Inflammatory macrophage (primary cell): ENCODE results near the gene CDT1.

Source experiments
- DNase-seq, 2 donors: peaks; one replicate each; pipeline ENCODE4 v3.0.0-alpha.2; 2020 to 2022
- total RNA-seq, 18 experiments: gene quantifications; one replicate each; lab custom pipeline; 2026; ENCODE audit warnings: mixed read lengths in 6 of 18, inconsistent platforms in 2 of 18; lab: John Stamatoyannopoulos, UW

CDT1 gene
- 0.81 to 14.2 (median 7.5) reads per million in 18 experiments for total RNA-seq

DNA sequence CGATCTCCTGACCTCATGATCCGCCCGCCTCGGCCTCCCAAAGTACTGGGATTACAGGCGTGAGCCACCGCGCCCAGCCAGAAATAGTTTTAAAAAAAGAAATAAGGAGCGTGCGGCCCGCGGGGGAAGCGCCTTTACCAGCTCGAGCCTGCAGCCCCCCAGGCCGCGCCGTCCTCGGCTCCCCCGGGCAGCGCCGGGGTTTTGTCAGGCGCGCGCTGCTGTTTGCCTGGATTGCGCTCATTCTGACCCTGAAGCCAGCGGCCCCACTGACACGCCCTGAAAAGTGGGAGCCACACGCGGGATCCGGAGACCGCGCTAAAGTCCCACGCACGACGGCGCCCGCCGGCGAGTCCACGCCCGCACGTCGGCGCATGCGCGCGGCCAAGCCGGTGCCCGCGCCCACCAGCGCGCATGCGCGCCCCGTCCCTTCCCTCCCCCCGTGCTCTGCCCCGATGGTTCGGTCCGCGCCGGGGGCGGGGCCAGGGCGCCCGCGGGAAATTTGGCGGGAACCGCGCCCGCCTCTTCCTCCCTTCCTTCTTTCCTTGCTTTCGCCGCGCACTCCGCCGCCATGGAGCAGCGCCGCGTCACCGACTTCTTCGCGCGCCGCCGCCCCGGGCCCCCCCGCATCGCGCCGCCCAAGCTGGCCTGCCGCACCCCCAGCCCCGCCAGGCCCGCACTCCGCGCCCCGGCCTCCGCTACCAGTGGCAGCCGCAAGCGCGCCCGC lies at the start of gene CDT1:
Gene CDT1 (plus strand): TSS at position 526 of the 724 bp plus-strand sequence. CDS start 43 bp downstream, at position 569.
- peak; percentile 83 to 91 for DNase-seq

GRCh38 chr16:88754109-88754911 lies 49.3 kb upstream of the CDT1 start:
- DNase-seq: no peak

DNA sequence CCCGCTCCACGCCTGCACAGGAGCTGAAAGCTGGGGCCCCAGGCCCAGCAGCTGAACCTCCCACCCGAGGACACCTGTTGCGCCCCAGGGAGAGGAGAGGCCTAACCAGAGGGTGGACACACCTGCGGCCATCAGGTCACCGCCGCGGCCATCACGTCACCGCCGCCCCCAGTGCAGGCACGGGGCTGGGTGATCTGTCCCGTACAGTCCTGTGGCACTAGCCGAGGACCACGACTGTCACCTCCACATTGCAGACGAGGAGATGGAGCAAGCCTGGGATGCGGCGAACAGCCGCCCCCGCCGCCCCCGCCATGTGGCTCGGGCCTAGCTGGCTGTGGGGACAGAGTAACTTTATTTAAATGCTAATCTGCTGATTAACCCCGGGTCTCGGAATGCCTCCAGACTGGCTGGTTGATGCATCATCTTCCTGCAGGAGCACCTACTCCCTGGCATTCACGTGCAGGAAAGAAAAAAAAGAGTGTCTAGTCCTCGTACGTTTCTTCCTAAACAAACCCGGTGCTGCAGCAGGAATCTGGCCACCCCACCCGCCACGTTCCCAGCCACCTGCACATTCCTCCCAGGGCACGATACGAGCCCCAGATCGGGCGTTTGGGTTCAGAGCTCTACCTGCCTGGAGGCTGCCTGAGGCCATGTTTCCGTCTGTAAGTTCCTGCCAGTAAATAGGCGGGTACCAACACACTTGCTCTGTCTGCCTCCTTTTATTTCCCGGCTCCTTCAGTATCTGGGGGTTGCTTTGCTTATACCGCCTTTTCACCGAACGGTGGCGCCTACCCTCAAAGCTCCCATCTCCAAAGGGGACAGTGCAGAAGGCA lies 48.5 kb upstream of the CDT1 start:
- DNase-seq: no peak

- DNase-seq: no peak
Observed at GRCh38 chr16:88755745-88756443, 47.7 kb upstream of the CDT1 start.

DNA sequence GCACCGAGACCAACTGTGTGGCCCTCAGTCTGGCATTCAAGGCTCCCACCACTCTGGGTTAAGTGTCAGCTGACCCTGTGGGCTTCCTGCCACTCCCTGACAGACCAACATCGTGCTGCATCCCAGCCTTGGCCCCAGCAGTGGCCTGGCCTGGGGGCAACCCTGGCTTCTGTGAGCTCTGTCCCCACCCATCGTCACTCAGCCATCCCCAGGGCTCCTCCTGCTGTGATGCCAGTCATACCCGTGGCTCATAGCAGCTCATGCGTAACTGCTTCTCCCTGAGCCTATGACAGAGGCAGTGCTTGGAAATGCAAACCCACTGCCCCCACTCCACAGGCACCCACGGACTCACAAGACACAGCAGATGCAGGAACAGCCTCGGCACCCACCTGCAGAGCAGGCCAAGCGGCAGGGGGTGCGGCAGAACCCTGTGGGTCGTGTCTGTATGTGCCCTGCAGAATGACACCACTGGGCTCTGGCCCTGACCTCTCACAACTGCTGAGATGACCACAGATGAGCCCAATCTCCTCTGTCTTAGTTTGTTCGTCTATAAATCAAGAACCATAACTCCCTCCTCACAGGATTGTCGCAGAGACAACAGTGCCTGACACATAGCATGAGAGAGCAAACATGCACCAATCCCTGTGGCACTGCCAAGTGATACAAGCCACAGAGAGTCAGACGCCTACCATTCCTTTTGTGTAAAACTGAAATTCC lies 45.2 kb upstream of the CDT1 start:
- no peak for DNase-seq

GRCh38 chr16:88758944-88759244 lies 44.7 kb upstream of the CDT1 start:
- DNase-seq: no peak

- peak in 1 of 2 donors; percentile 25 for DNase-seq
Observed at GRCh38 chr16:88759245-88759975, 44.2 kb upstream of the CDT1 start.

DNA sequence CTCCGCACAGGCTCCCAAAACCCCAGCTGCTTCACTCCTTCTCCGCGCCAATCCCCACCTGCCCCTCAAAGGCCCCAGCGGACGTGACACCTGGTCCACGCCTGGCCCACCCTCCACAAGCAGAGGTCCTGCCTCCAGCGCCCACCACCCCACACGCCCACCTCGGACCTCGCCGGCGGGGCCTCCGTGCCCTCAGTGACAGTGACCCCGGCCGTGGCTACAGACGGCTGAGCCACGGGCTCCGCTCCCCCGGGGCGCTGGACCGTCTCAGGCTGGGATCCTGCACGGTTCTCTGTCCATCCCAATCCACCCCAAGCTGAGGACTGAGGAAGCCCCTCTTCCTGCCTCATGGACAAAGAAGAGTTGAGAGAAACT lies 43.6 kb upstream of the CDT1 start:
- no peak for DNase-seq

DNA sequence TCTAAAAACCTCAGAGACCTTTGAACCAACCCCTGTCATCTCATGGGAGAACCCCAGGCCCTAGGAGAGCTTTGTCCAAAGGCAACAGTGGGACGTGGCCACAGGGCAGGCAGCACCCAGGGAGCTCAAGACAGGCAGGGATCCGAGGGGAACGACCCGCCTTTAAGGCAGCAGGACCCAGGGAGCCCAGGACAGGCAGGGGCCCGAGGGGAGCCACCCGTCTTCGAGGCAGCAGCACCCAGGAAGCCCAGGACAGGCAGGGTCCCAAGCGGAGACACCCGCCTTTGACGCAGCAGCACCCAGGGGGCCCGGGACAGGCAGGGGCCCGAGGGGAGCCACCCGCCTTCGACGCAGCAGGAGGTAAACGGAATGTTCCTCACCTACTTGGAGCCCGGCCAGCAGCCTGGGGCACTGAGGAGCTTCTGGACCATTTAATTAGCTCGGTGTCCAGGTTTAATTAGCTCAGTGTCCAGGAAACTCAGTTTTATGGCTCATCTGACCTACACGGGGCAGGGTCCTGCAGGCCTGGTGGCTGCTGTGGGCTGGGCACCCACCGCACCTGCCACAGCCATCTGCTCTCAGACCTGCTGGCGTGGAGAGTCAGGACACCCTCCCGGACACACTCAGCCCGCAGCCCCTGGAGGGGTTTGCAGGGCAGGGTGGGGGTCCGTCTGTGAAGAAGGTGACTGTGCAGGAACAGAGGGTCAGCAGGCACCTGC lies 43.0 kb upstream of the CDT1 start:
- no peak for DNase-seq

GRCh38 chr16:88761143-88761534 lies 42.5 kb upstream of the CDT1 start:
- DNase-seq: no peak

GRCh38 chr16:88761830-88762229 lies 41.8 kb upstream of the CDT1 start:
- DNase-seq: no peak

DNA sequence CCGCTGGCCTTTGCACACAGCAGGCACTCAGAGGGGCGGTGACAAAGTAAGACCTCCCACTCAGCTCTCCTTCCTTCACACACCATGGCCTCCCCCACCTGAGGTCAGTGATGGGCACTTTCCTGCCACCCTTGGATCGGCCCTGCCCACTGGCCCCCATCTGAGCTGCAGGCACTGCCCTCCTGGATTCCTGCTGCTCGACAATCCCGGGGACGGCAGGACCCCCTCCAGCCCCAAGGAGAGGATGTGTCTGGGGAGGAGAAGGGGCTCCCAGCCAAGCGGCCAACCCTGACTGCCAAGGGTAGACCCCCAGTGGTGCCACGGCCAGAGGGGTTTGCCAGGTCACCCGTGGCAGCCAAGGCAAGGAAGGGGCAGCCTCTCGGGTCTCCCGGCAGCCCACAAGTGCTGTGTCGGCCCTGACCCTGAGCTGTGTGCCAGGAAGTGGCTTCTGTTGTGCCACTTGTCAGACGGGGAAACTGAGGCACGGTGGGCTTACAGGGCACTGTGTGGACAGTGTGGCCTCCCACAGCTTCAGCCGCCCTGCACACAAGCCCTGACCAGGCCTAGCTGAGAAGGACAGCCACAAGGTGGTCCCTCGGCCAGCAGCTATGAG lies 41.2 kb upstream of the CDT1 start:
- no peak for DNase-seq

GRCh38 chr16:88762941-88763340 lies 40.6 kb upstream of the CDT1 start:
- no peak for DNase-seq

DNA sequence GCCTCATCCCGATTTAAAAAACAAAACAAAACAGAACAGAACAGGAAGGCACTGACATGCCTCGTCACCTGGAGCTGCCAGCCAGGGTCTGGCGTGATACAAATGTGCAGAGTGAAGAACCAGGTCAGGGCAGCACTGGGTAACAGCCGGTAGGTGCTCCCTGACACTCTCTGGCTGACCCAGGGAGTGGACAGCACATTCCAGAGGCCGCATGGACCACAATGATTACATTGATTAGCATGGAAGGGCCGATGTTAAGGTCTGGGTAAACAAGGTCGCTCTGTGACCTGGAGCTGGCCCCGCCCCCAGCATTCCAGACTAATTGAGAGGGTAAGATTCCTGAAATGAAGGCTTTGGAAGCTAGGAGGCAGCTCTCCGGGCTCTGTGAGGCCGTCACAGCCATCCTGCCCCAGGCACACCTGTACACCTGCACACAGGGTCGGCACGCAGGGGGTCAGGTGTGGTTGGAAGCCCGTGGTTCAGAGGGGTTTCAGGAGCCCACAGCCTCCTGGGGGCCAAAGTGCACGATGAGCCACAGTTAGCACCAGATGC lies 40.0 kb upstream of the CDT1 start:
- no peak for DNase-seq

GRCh38 chr16:88764080-88764479 lies 39.5 kb upstream of the CDT1 start:
- no peak for DNase-seq

DNA sequence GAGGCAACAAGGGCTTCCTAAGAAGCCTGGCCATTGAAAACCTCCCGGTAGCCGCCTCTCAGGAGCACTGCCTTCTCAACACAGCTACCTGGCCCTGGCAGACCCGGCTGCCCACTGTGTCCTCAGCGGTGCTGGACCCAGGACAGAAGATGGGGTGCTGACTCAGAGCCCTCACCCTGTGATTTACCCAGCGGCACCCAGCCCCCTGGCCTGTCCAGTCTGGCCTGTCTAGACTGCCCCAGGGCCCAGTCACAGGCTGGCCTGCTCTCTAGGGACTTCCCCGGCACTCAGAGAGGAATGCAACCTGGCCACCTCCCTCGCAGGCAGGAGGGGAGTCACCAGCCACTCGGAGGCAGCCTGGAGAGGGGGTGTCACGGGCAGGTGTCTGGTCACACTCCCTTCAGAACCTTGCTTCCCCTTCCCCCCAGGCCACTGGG lies 38.7 kb upstream of the CDT1 start:
- DNase-seq: no peak

DNA sequence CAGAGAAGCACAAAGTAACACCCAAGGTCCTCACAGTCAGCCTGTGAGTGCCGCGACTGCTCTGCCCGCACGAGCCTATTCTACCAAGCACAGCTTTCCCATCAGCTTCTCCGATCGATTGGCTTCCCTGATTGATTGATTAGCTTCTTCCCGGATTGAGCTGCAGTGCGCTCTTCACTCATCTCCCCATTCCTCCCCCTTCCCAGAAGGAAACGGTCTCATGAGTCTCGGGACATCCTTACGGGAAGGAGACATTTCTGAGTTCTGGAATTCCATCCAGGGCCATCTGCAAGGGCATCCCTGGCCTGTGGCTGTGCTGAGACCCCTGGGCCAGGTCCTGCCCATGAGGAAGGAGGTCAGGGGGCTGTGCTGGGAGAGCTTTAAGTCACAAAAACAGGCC lies 36.6 kb upstream of the CDT1 start:
- DNase-seq: no peak

DNA sequence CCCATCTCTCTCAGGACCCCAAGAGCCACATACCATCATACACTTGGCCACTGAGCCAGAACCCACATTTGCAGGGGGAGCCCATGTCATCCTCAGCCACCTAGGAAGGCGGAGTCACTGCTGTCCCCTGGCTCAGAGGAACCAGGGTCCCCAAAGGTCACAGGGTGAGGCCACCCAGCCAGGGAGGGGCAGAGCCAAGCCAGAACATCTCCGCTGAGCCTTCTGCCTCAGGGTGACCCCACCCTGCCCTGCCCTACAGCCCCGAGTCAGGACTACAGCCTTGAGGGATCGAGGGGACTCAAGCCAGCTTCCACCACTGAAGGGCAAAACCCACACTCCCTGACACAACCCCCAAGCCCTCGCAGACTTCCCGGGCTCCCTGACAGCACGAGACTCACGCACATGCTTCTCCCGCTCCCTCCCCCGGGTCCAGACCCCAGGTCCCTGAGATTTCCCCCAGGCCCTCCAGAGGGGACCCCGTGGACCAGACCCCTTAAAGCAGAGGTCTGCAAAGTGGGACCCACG lies 36.0 kb upstream of the CDT1 start:
- no peak for DNase-seq

DNA sequence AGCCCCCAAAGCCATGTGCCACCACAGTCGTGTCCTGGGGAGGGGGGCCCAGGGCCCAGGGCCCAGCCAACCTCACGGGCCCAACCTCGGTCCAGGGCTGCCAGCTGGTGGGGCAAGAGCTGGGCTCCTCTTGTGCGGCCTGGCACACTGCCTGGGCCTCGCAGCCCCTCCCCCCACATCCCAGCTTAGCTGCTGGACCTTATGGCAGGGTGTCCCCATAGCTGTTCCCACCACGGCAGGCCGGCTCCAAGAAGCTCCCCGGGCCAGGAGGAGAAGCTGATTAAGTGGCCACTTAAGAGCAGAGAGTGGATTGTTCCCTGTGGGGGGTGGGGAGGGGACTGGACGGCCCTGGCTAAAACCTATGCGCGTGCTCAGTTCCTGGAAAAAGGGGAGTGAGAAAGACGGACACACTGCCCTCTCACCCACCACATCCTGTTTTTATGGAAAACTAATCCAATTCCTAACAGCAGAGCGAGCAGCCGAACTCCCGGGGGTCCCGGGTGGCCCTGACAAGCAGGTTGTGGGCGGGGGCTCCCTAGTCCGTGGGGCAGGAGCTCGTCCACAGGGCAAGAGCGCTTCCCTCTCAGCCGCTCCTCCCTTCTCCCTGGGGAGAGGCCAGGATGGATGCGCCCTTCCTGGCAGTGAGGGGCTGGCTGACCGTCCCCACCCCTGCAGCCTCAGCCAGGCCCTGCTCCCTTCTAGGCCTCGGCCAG lies 35.4 kb upstream of the CDT1 start:
- no peak for DNase-seq
